Nephron progenitor cell (in vitro differentiated cells): ENCODE measurements around the gene DHRS3.

ENCODE experiments used
- DNase-seq: peaks from one replicate; pipeline ENCODE4 v3.0.0; 2021
- H3K27ac Mint-ChIP-seq: 2 replicates; pipeline ENCODE4 v1.8.0; 2021; ENCODE audit warnings: mild to moderate bottlenecking, moderate library complexity, mixed read lengths
- H3K27me3 Mint-ChIP-seq: 2 replicates; pipeline ENCODE4 v1.8.0; 2021; ENCODE audit warnings: mild to moderate bottlenecking, low read depth, mixed read lengths; ENCODE audit not compliant: poor library complexity
- H3K36me3 Mint-ChIP-seq: 2 replicates; pipeline ENCODE4 v1.8.0; 2021; ENCODE audit warnings: low read depth, mixed read lengths
- H3K4me1 Mint-ChIP-seq: 2 replicates; pipeline ENCODE4 v1.8.0; 2021; ENCODE audit warnings: mixed read lengths
- H3K4me3 Mint-ChIP-seq: 2 replicates; pipeline ENCODE4 v1.8.0; 2021; ENCODE audit warnings: mild to moderate bottlenecking, moderate library complexity, mixed read lengths
- H3K9me3 Mint-ChIP-seq: 2 replicates; pipeline ENCODE4 v1.8.0; 2021; ENCODE audit warnings: mild to moderate bottlenecking, moderate library complexity, mixed read lengths
- TF ChIP-seq, protein P1 (sequence below): fragments of 200-600 bp; sonication (generic); IDR thresholded peaks from 2 replicates; pipeline ENCODE4 v1.5.0; 2021; ENCODE audit warnings: antibody characterized with exemption

The DHRS3 gene

DNA sequence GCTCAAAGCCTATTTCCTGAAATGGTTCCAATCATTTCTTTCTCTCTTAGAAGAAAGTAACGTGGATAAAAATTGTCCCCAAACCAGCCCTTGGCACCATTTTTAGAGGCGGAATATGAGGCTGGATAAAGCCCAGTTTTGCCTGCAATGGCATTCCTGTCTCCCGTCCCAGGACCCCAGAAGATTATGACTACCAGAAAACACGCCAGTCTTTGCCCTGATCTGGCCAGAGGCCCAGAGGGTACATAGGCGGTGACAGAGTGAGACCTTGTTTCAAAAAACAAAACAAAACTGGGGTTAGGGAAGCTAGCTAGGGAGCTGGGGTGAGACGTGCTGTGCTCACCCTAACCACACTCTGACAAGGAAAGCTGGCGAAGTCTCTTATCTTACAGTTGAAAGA, 25.8 kb upstream of the DHRS3 start, which contains the start of gene AADACL4:
Gene AADACL4 (plus strand): TSS at position 301 of the 400 bp plus-strand sequence. CDS start 462 bp downstream, outside the sequence.
- H3K4me1 Mint-ChIP-seq = no peaks in the 10 kb centered on the region
- no peak within 1 kb of the TSS for H3K27ac Mint-ChIP-seq
- DNase-seq = no peak
- TF ChIP-seq, protein P1, sequence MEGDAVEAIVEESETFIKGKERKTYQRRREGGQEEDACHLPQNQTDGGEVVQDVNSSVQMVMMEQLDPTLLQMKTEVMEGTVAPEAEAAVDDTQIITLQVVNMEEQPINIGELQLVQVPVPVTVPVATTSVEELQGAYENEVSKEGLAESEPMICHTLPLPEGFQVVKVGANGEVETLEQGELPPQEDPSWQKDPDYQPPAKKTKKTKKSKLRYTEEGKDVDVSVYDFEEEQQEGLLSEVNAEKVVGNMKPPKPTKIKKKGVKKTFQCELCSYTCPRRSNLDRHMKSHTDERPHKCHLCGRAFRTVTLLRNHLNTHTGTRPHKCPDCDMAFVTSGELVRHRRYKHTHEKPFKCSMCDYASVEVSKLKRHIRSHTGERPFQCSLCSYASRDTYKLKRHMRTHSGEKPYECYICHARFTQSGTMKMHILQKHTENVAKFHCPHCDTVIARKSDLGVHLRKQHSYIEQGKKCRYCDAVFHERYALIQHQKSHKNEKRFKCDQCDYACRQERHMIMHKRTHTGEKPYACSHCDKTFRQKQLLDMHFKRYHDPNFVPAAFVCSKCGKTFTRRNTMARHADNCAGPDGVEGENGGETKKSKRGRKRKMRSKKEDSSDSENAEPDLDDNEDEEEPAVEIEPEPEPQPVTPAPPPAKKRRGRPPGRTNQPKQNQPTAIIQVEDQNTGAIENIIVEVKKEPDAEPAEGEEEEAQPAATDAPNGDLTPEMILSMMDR = no peak
- H3K36me3 Mint-ChIP-seq = peaks cover 21% of the 10 kb centered on the region
- H3K9me3 Mint-ChIP-seq = peaks cover 43% of the 10 kb centered on the region
- H3K27me3 Mint-ChIP-seq = peaks cover 33% of the 10 kb centered on the region
- H3K4me3 Mint-ChIP-seq = no peak within 1 kb of the TSS

DNA sequence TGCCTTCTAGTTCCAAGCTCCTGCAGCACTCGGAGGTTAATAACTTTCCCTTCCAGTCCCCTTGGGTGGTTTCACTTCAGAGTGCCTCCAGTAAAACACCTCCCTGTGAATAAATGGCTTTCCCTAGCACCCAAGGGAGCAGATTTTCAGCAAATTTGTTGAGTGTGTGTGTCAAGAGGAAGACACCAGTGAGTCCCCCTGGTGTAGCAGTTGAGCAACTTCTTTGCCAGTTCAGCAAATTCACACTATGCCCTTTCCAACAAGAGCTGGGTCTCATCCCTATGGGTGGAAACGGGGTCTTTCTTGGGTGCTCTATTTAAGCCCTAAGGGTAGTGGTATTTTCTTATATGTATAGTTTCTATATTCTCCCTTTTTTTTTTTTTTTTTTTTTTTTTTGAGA, 25.1 kb upstream of the DHRS3 start:
- H3K27me3 Mint-ChIP-seq = peaks cover 27% of the 10 kb centered on the region
- H3K36me3 Mint-ChIP-seq = peaks cover 21% of the 10 kb centered on the region
- H3K27ac Mint-ChIP-seq = no peak overlapping the region
- H3K4me1 Mint-ChIP-seq = no peaks in the 10 kb centered on the region
- no peak for DNase-seq
- TF ChIP-seq, protein P1 = no peak
- no peak overlapping the region for H3K4me3 Mint-ChIP-seq
- H3K9me3 Mint-ChIP-seq = peaks cover 49% of the 10 kb centered on the region

DNA sequence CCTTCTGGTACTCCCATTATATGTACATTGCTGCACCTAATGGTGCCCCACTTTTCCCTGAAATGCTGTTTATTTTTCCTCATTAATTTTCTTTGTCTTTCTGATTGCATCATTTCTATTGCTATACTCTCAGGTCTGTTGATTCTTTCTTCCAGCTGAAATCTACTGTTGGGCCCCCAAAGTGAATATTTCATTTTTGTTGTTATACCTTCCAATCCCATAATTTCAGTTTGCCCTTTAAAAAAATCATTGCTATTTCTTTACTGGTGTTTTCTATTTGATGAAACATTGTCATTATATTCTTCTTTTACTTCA, 22.9 kb upstream of the DHRS3 start:
- H3K36me3 Mint-ChIP-seq = peaks cover 21% of the 10 kb centered on the region
- H3K27ac Mint-ChIP-seq = no peak overlapping the region
- H3K4me1 Mint-ChIP-seq = peaks cover 13% of the 10 kb centered on the region
- peaks cover 57% of the 10 kb centered on the region for H3K9me3 Mint-ChIP-seq
- no peak for DNase-seq
- no peak overlapping the region for H3K4me3 Mint-ChIP-seq
- TF ChIP-seq, protein P1 = no peak
- peaks cover 20% of the 10 kb centered on the region for H3K27me3 Mint-ChIP-seq

DNA sequence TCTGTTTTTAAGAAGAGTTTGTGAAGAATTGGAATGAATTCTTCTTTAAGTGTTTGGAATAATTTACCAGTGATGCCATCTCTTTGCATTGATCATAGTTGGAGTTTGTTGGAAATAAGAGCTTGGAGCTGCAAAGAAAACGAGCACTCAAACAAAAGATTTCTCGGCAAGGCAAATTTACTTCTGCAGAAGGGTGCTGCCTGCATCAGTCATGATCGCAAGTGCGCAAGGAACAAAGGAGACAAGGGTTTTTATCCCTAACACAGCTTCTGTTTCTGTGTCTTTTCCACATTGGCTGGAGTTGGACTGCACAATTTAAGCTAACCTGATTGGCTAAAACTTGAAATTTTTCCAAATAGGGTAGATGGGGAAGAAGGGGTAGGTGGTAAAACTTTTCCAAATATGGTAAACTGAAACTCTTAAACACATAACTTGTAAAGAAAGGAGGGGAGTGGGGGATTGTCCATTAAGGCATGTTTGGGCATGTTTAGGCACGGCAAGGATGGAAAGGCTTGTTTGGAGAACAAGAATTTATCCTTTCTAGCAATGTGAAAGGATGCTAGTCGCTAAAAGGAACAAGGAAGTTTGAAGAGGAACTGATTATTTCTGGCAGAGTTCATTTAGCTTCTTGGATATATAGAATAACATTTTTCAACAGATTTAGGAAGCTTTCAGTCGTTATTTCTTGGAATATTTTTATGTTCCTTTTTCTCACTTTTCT, 22.4 kb upstream of the DHRS3 start:
- peaks cover 21% of the 10 kb centered on the region for H3K36me3 Mint-ChIP-seq
- H3K27me3 Mint-ChIP-seq = peaks cover 19% of the 10 kb centered on the region
- no peak for DNase-seq
- H3K9me3 Mint-ChIP-seq = peaks cover 58% of the 10 kb centered on the region
- H3K4me1 Mint-ChIP-seq = peaks cover 14% of the 10 kb centered on the region
- H3K27ac Mint-ChIP-seq = no peak overlapping the region
- H3K4me3 Mint-ChIP-seq = no peak overlapping the region
- TF ChIP-seq, protein P1 = no peak

DNA sequence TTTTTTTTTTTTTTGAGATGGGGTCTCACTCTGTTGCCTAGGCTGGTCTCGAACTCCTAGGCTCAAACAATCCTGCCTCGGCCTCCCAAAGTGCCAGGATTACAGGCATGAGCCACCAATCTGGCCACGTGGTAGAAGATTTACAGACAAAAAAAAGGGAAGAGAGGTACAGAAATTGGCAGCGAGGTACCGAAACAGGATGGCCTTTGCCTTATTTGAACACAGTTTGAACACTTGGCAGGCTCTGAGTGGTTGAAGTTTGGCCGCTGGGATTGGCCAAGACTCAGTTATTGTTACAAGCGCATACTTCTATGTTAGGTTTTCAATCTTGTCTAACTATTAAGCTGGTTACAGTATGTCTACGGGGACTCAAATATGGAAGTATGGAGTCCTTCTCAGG, 19.7 kb upstream of the DHRS3 start:
- Mint-ChIP-seq H3K27ac (no peak overlapping the region), H3K36me3 (peaks cover 21% of the 10 kb centered on the region), H3K27me3 (peaks cover 7% of the 10 kb centered on the region), H3K9me3 (peaks cover 61% of the 10 kb centered on the region), H3K4me3 (no peak overlapping the region), H3K4me1 (peaks cover 22% of the 10 kb centered on the region)
- TF ChIP-seq, protein P1 = no peak
- DNase-seq = no peak
